ENCODE data around the gene TRIOBP. TPM values are rescaled to one million over a fixed set of nuclear protein-coding genes. Genes with fewer than 3 reads are reported as not detected.

Gene TRIOBP
- total and polyA plus RNA-seq, 8 donors, result 57.4 to 84.9 (median 71.4) TPM

DNA sequence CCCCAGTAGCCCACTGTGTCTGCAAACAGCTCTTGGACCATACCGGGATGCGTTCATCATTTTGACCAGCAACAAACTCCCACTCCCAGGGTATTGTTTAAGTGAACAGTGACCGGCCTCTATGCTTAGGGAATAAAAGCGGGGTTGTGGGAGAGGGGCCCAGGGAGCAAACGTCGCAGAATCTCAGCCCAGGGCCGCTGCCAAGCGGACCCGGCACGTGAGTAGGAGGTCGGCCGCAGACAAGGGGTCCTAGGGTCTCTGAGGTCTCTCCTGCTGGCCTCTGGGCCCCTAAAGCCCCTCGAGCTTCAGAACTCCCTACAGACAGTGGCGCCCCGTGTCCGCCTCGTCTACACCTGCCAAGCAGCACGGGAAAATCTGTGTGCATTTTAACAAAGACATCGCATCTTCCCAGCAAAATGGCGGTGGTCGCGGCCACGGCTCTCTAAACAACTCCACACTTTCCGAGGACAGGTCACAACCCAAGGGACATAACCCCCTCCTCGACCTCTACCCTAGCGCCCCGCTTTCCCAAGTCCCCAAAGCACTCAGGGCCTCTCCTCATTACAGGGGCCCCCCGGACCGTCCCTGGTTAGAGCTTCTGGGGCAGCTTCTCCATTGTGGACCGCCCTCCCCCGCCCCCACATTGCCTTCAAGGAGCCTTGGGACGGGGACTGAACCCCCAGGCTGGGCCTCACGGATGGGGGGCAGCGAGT is 106.9 kb downstream of the TRIOBP start:
- DNase-seq (no peak), ATAC-seq (no peak)
- intact Hi-C loops (cut with DNase I), result no loop called here
- Histone ChIP-seq H3K27me3 (peaks cover 0 to 69% of the 10 kb centered on the region in 2 donors), H3K27ac (no peak overlapping the region), H3K4me1 (peaks cover 15 to 65% of the 10 kb centered on the region in 2 donors), H3K4me3 (no peak overlapping the region), H3K9me3 (no peaks in the 10 kb centered on the region), H3K36me3 (no peaks in the 10 kb centered on the region)
- TF ChIP-seq, protein P1, sequence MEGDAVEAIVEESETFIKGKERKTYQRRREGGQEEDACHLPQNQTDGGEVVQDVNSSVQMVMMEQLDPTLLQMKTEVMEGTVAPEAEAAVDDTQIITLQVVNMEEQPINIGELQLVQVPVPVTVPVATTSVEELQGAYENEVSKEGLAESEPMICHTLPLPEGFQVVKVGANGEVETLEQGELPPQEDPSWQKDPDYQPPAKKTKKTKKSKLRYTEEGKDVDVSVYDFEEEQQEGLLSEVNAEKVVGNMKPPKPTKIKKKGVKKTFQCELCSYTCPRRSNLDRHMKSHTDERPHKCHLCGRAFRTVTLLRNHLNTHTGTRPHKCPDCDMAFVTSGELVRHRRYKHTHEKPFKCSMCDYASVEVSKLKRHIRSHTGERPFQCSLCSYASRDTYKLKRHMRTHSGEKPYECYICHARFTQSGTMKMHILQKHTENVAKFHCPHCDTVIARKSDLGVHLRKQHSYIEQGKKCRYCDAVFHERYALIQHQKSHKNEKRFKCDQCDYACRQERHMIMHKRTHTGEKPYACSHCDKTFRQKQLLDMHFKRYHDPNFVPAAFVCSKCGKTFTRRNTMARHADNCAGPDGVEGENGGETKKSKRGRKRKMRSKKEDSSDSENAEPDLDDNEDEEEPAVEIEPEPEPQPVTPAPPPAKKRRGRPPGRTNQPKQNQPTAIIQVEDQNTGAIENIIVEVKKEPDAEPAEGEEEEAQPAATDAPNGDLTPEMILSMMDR (IDR thresholded peaks at IDR 0.05), result no peak

DNA sequence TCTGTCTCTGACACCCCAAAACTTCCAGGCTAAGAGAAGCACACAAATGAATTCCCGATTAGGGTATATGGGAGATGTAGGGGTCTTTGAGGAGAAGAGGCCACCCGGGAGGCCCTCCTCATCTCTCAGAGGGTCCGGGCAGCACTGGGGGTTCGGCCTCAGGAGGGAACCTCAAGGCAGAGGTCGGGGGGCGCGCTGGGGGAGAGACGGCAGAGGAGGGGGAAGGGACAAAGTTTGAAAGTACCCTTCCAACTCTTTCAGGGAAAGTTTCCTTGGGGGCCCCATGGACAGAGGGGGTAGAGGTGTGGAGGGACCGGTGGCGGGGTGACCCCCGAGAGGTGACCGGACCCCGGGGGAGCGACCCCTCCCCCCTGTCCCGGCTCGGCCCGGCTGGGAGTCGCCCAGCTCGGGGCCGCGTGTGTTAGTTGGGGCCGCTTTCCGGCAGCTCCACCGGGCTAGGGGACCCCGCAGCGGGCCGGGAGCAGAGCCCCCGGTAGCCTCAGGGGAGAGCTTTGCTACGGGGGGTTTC is 107.6 kb downstream of the TRIOBP start:
- H3K36me3 ChIP-seq, result no peaks in the 10 kb centered on the region
- peaks cover 0 to 69% of the 10 kb centered on the region in 2 donors for H3K27me3 ChIP-seq
- H3K4me1 ChIP-seq, result peaks cover 15 to 69% of the 10 kb centered on the region in 2 donors
- no peaks in the 10 kb centered on the region for H3K9me3 ChIP-seq
- intact Hi-C loops (cut with DNase I), result no loop called here
- peak overlapping the region; percentile 78 to 84 for H3K27ac ChIP-seq
- no peak for ATAC-seq
- H3K4me3 ChIP-seq, result peak overlapping the region; percentile 56 to 59
- TF ChIP-seq, protein P1 (IDR thresholded peaks at IDR 0.05), result no peak
- peak in 1 of 4 donors; percentile 24 for DNase-seq

DNA sequence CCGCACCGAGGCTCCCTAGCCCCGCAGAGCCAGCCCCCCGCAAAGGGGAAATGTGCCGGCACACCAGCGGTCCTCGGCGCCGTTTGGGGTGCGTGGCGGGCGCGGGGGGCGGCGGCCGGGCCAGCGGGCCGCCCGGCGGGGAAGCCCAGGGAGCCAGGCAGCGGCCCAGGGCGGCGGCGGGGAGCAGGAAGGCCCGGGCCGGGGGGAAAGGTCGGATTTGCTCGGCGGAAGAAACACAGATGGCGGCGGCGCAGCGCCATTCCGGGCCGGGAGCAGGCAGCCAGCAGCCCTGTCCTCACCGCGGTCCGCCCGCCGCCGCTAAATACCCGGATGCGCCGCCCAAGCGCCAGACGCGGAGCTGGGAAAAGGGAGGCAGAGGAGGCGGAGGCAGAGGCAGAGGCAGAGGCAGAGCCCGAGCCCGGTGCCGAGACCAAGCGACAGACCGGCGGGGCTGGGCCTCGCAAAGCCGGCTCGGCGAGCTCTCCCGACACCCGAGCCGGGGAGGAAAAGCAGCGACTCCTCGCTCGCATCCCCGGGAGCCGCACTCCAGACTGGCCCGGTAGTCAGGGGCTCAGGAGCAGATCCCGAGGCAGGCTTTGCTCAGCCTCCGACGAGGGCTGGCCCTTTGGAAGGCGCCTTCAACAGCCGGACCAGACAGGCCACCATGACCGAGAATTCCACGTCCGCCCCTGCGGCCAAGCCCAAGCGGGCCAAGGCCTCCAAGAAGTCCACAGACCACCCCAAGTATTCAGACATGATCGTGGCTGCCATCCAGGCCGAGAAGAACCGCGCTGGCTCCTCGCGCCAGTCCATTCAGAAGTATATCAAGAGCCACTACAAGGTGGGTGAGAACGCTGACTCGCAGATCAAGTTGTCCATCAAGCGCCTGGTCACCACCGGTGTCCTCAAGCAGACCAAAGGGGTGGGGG is 108.3 kb downstream of the TRIOBP start:
- H3K4me3 ChIP-seq, result peak overlapping the region; percentile 56 to 59
- intact Hi-C loops (cut with DNase I), result no loop called here
- DNase-seq (peak; percentile 89 to 96 (median 92)), ATAC-seq (peak; percentile 60)
- H3K27me3 ChIP-seq, result peaks cover 0 to 69% of the 10 kb centered on the region in 2 donors
- no peaks in the 10 kb centered on the region for H3K36me3 ChIP-seq
- H3K27ac ChIP-seq, result peak overlapping the region; percentile 78 to 84
- H3K4me1 ChIP-seq, result peaks cover 15 to 69% of the 10 kb centered on the region in 2 donors
- TF ChIP-seq, protein P1 (IDR thresholded peaks at IDR 0.05), result no peak
- no peaks in the 10 kb centered on the region for H3K9me3 ChIP-seq

DNA sequence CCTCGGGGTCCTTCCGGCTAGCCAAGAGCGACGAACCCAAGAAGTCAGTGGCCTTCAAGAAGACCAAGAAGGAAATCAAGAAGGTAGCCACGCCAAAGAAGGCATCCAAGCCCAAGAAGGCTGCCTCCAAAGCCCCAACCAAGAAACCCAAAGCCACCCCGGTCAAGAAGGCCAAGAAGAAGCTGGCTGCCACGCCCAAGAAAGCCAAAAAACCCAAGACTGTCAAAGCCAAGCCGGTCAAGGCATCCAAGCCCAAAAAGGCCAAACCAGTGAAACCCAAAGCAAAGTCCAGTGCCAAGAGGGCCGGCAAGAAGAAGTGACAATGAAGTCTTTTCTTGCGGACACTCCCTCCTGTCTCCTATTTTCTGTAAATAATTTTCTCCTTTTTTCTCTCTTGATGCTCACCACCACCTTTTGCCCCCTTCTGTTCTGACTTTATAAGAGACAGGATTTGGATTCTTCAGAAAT is 109.0 kb downstream of the TRIOBP start:
- intact Hi-C loops (cut with DNase I), result no loop called here
- TF ChIP-seq, protein P1 (IDR thresholded peaks at IDR 0.05), result no peak
- DNase-seq, result no peak
- Histone ChIP-seq H3K9me3 (no peaks in the 10 kb centered on the region), H3K4me3 (peak overlapping the region; percentile 56 to 59), H3K27ac (peak overlapping the region; percentile 78 to 84), H3K36me3 (no peaks in the 10 kb centered on the region), H3K4me1 (peaks cover 15 to 69% of the 10 kb centered on the region in 2 donors), H3K27me3 (peaks cover 0 to 69% of the 10 kb centered on the region in 2 donors)
- no peak for ATAC-seq
